Activated naive CD4-positive, alpha-beta T cell treated with anti-CD3 and anti-CD28 coated beads, Interleukin-2, amount 50 U/mL, for 16 hours (primary cell): ENCODE results near the gene GLIS1.

ENCODE experiments used
- DNase-seq: peaks from one replicate; pipeline ENCODE4 v3.0.0-alpha.2; 2020

GLIS1 gene

DNA sequence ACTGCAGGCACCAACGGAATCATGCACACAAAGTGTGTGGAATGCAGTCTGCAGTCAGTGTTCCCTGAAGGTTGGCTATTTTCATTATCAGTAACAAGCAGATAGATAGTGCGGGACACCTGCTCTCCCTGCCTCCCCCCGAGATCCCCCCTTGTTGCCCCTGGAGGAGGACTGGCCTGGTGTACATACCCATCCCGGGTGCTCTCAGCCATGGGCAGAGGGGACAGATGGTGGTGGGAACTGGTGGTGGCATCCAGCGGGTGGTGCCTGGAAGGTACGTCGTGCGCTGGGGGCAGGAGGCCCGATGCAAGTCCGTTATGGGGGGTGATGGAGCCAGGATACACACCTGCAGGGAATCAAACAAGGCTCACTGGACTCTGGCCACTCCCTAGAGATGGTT lies 224.5 kb downstream of the GLIS1 start:
- no peak for DNase-seq

DNA sequence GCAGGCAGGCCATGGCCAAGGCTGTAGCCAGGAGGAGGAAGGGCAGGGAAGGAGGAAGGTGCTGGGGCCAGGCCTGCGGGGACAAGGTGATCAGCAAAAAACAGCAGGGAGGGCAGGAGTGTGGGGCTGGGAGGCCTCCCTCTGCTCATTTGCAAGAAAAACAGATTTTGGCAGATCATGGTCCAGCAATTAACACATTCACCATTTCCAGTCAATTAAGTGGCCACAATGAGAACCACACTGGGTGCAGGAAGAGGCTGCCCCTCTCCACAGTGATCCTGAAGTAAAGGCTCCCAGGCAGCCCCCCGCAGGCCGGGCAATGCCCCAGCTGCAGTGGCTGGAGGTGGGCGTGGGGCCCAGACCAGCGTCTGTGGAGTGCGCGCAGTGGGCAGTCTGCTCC lies 225.1 kb downstream of the GLIS1 start:
- no peak for DNase-seq

DNA sequence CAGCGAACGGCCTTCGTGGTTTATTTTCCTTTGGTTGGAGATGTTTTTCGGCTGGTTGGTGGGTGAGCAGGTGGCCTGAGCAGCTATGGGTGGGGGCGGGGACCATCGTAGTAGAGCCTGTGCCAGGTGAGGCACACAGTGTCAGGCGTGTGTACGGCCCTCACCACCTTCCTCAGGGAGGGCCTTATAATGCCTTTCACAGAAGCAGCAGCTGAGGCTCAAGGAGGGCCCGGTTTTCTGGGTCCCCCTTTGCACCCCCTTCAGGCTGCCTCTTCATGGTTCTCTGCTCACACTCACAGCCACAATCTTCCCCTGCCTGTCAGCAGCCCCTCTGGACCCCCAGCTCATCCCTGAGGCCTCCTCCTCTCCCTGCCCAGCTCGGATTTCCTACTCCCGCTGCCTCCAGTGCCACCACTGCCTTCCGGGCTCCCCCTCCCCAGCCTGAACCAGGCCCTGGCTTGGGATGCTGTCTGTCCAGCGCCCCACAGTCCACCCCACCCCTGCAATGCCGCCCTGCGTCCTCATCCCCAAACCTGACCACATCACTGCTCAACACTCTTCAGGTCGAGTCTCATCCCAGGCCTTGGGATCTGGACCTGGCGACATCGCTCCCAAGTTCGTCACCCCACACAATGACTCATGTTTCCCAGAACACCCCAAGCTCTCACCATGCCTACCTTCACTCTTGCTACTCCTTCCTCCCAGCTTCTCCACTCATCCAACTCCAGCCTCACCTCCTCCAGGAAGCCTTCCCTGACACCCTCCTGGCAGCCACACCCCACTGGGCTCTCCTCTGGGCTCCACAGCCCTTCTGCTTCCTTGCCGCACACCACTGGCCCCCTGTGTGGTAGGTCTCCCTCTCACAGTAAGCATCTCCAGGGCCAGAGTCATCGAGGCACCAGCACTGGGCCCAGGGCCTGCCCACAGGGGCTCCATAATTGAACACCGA lies 225.9 kb downstream of the GLIS1 start:
- DNase-seq, result no peak

DNA sequence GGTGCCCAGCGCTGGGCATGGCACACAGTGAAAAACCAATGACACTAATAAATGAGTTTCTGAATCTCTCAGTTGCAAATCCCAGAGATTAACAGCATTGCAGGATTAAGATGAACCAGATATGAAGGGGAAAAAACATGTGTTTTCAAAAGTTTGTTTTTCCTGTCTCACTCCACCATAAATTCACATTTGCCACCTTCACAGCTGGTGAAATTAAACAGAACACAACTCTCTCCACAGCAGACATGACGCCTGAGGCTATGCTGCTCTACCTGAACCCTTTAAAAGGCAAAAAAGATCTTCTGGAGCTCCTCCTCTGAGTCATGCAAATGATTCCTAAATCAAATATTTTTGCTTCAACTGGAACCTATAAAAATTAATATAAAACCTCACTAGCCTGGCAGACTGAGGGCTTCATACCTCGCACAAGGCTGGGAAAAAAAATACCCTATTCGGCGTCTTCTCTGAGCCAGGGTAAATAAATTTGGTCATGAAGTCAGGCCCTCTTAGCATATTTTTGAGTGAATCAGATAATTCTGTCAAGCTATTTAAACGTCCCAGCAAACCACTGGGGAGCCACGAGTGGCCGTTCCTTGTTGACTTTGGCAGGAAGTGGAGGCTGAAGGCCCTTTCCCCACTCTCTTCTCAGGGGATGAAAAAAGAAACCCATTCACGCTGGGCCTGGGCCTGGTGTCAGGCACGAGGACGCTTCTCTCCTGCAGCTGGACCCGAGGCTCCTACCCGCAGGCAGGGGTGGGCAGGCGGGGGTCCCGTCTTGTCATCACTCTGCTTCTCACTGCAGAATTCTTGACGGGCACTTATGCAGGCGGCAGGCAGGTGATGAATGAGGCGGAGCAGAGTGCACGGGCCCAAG lies 226.8 kb downstream of the GLIS1 start:
- DNase-seq, result no peak

DNA sequence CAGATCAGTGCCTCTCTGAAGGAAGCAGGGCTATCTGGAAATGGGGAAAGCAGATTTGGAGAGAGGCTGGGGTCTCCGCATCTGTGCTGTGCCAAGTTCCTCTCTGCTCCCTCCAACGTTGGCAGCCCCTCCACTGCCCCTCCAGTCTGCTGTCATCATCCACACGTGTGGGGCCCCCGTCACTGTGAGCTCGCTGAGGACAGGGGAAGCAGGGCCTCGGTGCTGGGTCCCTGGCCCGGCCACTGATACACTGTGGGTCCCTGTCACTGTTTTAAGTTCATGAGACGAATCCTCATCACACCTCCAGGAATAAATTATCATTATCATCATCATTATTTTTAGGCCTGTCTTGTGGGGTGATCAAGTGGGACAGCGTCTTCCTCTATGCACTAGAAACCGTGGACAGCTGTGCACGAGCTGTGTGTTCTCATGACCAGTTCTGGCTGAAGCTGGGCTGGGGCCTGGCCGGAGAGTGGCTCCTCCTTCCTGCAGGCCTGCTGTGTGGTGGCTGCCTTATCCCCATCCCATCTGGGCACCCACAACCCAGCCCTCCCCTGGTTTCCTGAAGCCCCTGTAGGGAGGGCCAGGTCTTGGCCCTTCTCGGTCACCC lies 227.5 kb downstream of the GLIS1 start:
- no peak for DNase-seq

DNA sequence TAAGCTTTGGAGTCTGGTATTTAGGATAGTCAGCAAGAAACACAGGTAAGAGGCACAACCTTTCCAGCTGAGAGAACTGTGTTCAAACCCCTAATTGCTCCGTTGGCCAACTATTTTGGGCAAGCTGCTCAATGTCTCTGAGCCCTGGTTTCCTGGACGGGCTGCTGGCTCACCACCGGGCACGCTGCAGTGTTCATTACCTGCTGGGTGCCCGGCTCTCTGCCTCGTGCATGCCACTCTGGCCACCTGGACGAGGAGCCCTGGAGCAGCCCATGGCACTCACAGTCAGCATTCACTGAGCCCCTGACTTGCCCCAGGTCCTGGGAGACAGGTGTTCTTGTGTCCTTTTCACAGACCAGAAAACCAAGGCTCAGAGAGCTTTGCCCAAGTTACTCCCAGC lies 228.7 kb downstream of the GLIS1 start:
- DNase-seq, result no peak

DNA sequence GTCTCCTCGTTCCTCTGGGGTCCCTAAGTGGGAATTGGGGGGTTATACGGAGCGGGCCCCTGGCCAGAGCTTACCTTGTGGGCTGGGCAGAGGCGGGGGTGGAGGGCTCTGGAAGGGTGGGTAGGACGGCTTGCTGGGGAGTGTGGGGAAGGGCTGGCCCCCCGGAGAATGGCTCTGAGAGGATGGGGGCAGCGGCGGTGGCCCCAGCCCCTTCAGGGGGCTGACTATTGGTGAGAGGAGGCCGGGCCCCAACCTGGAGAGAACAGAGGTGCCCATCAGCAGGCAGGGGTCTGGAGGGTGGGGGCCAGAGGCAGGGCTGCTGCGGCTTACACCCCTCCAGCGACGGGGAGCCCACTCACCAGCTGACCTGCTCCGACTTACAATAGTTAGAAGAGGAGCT lies 229.2 kb downstream of the GLIS1 start:
- DNase-seq, result no peak

DNA sequence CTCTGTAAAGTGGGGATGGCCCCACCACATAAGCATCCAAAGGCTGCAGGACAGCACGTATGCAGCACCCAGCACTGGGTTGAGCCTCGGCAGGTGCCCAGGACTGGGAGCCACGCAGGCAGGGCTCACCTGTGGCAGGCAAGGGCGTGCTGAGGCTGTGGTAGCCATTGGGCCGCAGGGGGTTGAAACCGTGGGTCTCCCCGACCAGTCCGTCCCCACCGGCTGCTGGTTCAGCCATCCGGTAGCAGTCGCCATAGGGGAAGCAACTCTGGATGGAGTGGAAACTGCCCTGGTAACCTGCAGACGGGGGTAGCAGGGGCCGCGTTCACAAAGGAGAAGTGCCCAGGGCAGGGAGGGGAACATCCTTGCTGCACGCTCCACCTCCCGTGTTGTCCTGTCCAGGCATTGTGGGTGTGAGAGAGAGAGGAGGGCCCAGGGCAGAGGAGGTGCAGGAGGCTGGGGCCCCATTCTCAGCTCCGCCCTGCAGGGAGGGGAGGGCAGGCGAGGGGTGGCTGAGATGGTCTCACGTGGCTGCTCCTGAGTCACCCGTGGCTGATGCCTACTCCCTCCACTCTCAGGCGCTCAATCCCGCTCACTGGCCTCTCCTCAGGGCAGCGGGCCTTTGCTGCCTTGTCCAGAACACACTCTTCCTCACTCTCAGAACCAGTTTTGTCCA lies 229.8 kb downstream of the GLIS1 start:
- DNase-seq, result no peak

DNA sequence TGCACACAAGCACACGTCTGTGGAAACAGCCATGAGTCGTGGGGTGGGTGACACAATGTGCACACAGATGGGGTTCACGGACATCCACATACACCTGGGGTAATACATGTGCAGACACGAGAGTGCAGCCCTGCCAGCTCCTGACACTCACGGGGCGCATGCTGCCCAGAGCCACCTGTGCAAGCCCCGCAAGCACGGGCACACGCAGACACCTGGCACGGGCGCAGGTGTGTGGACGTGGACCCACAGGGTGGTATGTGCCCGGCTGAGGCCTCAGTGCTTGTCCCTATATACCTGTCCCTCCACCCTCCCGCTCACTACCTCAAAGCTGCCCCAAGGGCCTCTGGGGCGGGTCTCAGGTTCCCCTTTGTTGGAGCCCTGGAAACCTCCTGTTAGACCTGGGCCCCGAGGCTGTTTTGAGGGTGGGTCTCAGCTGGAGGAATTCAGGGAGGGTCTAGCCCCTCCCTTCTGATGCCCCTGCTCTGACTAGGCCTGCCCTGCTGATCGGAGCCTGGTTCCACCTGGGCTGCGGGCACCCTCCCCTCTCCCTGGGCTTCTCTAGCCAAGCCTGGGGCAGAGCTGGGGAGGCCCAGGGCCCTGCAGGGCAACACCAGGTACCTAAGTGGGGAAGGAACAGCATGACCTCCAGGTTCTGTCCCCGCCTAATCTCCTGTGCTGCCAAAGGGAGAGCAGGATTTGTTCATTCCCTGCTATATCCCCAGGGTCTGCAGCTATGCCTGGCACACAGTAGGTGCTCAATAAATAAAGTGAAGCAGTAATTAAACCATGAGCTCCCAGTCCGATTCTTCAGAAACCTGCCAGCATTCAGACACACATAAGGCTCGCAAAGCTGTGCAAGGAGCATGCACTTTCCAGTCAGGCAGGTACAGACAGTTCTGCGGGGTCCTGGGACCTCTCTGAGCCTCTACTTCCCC lies 230.6 kb downstream of the GLIS1 start:
- DNase-seq, result no peak

DNA sequence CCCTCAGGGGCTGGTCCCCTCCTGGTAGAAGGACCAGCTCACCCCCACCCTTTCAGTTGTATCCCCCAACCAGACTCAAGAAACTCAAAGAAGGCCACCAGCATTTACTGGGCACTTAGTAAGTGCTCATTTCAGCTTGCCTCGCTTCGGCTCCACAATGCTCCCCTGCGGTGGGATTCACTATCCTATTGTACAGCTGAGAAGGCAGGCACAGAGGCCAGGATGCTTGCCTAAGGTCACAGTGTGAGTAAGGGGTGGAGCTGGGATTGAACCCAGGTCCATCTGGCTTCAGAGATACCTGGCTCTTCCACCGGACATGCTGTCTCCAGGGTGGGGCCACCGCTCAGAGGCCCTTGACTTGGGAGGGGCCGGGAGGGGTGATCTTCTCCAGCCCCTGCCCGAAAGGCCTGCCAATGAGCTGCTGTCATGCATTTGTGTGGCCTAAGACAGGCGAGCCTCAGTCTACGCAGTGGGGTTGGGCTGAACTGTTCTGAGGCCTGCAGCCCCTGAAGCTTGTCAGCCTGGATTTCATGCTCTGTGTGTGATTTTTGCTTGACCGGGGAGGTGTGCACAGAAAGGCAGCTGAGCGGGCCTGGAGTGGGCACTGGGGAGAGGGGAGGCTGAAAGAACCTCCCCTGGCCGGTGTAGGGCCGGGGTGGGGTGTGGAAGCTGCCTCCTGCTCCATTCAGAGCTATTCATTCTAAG lies 231.7 kb downstream of the GLIS1 start:
- DNase-seq, result no peak

DNA sequence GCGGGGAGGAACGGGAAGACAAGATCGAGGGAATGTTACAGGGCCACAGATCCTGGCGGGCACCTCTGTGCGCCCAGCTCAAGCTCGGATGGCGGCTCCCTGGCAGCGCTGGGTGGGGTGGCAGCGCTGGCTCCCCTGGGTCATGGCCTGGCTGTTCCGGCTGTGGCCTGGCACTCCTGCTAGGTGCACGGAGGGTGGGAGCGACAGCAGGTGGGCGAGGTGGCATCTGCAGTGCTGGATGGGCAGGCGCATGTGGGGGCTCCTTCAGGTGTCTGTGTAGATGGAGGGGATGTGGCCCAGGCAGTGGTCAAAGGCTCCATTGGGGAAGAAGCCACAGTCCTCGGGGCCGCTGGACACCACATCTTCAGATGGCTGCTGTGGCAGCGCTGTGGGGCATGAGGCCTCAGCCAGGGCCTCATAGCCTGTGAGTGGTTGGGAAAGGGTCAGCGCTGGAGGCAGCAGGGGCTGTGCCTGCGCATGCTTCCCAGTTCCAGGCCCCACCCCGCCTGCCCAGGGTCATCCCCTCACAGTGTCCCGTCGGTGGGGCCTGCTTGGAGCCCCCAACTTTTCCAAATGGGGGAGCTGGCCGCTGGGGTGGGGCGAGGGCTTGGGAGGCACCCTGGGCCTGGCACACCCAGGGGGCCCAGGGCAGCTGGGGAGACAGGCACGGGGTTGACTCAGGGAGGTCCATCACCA lies 232.5 kb downstream of the GLIS1 start:
- no peak for DNase-seq

DNA sequence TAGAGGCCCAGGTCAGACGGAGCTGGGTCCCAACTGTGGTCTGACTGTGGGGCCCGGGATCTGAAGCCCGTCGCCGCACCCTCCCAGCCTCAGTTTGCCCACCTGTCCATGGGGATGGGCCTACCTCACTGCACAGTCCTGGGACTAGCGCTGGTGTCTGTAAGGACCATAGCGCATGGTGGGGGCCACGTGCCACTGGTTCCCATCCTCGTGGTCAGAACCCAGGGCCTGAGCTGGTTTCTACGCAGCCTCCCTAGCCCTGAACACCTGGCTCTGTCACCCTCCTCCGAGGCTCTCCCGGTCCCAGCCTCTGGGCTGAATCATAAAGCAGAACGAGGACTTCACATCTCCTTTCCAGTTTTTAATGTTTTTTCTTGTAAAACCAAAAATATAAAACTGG lies 233.1 kb downstream of the GLIS1 start:
- DNase-seq, result no peak

DNA sequence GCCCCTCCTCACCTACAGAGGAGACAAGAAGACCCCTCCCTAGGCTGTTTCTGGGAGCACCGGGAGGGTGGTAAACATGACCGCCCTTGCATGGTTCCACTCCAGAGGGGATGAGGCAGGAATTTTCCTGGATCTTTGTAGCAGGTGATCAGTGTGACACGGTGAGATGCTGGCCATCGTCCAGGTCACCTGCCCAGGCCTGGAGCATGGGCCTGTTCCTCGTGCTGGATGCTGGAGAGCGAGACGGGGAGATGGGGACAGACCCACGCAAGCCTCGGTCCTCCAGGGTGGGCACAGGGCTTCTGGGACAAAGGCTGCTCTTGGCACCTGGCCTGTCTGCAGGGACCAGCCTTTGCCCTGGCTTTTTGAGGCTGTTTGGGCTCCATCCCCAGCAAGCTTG lies 233.6 kb downstream of the GLIS1 start:
- DNase-seq, result no peak

DNA sequence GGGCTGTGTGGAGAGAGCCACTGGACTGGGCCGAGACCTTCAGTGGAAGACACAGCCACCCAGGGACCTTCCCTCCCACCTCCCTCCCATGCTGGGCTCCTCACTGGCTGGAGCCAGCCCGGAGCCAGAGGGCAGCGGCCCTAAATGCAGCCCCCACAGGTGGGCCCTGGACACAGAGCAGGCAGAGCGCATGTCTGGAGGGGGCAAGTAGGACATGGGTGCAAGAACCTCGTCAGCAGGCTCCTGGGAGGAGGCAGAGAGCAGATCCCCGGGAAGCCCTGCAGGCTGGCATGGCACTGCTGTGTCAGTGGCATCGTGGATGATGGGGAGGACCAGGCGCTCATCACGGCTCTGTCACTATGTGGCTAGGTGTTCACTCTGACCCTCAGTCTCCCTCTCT lies 234.1 kb downstream of the GLIS1 start:
- DNase-seq, result no peak

DNA sequence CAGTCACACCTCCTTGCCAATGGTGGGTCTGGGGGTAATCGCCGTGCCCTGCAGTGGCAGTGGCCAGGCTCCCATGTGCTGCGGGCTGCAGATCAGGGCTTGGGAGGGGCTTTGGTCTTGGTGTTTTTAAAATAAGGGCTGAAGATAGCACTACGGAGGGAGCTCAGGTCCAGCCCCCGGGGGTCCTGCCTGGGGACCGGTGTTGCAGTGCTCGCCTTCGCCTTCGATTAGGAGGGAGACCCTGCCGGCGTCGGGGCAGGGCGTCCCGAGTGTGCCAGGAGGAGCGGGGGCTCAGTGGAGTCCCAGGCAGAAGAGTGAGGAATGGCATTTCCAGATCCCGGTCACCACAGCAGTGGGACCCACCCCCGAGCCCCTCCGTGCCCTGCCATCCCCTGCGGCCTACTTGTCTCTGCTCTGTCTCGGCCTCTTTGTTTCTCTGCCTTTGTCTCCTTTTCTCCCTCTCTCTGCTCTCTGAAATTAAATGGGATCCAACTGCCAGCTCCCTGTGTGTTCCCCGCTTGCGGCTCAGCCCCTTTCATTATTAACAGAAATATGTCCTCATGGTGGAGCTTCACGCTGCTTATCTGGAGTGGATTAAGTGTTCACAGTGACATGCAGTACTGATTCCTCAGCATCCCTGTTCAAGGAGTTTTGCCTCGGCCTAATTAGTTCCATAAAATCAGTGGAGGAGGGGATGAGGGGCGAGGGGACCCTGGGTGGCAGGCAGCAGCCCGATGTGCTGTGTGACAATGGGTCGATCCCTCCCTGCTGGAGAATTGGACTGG lies 235.3 kb downstream of the GLIS1 start:
- no peak for DNase-seq

DNA sequence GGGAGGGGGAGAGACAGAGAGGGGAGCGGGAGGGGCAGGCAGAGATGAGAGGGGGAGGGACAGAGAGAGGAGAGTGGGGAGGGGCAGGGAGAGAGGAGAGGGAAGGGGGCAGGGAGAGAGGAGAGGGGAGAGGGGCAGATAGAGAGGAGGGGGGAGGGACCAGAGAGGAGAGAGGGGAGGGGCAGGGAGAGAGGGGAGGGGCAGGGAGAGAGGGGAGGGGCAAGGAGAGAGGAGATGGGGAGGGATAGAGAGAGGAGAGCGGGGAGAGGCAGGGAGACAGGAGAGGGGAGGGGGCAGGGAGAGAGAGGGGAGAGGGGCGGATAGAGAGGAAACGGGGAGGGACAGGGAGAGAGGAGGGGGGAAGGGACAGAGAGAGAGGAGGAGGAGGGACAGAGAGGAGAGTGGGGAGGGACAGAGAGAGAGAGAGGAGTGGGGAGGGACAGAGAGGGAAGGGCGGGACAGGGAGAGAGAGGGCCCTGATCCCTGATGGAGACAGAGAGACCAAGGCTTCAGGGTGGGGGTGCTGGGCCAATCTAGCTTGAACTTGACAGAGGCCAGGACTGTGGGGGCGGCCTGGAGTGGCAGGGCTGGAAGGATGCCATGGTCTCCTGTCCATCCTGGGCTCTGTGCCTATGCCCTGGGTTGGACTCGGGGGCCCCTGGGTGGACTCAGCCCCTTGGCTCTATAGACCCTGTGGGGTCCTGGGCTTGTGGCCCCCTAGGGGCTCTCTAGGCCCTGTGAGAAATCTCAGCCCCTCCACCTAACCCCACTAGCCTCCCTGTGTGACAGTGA lies 236.1 kb downstream of the GLIS1 start:
- DNase-seq, result no peak

DNA sequence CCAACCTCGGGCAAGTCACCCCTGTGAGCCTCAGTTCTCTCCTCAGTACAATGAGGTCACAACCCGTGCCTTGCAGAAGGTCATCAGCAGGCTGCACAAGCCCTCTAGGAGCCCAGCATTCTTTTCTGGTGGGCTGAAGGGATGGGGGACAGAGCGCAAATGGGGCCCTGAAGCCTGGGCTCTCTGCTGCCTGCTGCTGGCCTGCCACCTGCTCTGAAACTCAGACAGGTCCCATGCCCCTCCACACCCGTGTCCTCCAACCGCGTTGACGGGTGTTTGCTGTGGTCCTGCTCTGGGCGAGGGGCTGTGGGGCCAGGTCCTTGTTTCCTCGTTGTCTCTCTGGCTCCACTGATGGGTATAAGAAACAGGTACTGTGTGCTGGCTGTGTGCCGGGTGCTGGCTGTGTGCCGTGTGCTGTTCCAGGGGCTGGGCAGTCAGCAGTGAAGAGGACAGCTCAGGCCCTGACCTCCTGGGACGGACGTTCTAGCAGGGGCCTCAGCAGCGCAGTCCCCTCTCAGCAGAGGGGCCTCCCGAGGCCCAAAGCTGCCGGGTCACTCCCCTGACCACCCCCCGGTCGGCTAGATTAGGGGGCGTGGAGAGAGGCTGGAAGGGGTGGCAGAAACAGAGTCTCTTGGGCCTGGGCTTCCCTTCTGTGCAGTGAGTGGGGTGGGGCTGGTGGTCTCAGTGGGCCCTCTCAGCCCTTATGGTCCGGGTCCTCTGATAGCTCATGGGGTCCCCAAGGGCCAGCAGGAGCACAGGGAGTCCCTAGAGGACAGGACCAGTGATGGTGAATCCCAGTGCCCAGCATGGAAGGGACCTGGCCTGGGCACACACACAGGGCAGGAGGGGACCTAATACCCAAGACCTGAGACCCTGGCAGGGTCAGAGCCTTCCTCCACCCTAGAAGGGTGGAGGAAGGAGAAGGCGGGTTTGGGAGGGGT lies 237.6 kb downstream of the GLIS1 start:
- no peak for DNase-seq
